Measurements from ENCODE around the gene AGXT. TPM values are rescaled to one million over a fixed set of nuclear protein-coding genes. Genes with fewer than 3 reads are reported as not detected.

Gene AGXT
- total RNA-seq, result not detected in 2 replicates

GRCh38 chr2:240868286-240869108 lies at the start of gene AGXT:
TSS of gene AGXT (plus strand) at chr2:240868824. CDS start at chr2:240868866, 42 bp downstream.
- H3K27me3 Mint-ChIP-seq, result peaks cover 13% of the 10 kb centered on the region
- DNase-seq, result no peak
- H3K9me3 Mint-ChIP-seq, result no peaks in the 10 kb centered on the region
- H3K27ac Mint-ChIP-seq, result no peak within 1 kb of the TSS
- intact Hi-C loops (cut with micrococcal nuclease), result no loop called here
- H3K4me1 Mint-ChIP-seq, result no peaks in the 10 kb centered on the region
- no peak within 1 kb of the TSS for H3K4me3 Mint-ChIP-seq
- H3K36me3 Mint-ChIP-seq (ENCODE audit: low read depth), result no peaks in the 10 kb centered on the region

DNA sequence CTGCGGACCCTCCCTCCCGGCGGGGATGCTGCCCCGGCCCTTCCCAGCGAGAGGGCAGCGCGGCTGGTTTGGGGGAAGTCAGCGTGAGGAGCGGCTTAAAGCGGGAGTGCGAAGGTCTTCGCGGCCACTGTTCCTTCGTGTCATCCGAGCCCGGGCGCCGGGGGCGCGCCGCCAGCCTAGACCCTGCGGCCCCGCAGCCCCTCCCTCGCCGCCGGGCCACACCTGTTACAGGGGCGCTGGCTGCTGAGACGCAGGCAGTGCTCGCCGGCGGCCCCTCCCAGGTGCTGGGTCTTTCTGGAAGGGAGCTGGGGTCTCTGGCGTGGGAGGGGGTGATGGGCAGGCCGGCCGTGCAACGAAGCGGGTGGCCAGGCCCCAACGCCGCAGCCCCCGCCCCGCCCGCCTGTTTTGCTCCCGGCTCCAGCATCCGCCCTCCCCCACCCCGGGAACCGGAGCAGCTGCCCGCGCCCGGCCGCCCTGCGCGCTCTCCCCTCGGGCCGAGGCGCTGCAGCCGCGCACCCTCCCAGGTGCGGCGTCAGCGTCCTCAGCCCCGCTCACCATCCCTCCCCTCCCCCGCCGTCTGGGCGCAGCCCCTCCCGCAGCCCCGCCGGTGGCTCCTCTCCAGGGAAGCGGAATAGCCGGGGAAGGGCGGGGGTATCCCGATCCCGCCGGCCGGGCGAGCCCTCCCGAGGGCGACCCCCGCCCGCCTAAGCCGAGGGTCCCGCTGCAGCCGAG lies 49.3 kb upstream of the AGXT start:
- no peak overlapping the region for H3K27ac Mint-ChIP-seq
- H3K36me3 Mint-ChIP-seq (ENCODE audit: low read depth), result no peaks in the 10 kb centered on the region
- no peak for DNase-seq
- H3K27me3 Mint-ChIP-seq, result peaks cover 45% of the 10 kb centered on the region
- H3K4me1 Mint-ChIP-seq, result peaks cover 5% of the 10 kb centered on the region
- H3K9me3 Mint-ChIP-seq, result peaks cover 1% of the 10 kb centered on the region
- H3K4me3 Mint-ChIP-seq, result no peak overlapping the region
- intact Hi-C loops (cut with micrococcal nuclease), result no loop called here

DNA sequence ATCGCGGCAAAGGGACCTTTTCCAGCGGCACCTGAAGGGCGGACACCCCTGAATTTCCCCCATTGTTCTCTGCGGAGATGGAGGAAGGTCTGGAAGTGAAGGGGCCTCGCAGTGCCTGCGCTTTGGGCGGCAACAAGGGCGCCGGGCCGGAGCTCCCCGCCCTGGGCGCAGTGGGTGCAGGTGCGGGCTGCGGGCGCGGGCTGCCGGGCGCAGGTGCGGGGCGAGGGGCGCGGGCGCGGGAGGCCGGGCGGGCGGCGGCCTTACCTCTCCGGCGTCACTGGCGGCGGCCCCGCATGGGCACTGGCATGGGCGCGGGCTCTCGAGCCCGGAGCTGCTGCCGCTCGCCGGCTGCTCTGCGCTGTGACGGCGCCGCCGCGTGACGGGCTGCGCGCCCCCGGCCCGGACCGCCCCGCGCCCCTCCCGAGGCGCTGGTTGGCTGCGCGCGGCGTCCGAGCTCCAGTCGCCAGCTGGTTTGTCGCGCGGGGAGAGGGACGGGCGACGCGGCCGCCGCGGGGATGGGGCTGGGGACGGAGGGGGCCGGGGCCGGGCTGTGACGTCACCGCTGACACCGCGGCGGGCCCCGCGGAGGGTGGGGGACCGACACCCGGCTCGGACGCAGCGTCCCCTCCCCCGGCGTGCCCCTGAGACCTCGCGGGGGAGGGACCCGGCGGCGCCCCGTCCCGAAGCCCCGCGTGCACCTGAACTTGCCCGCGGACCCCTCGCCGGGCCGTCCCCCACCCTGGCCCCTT lies 48.6 kb upstream of the AGXT start, which contains the start of gene KIF1A:
KIF1A (minus strand) TSS at position 362 of the 749 bp plus-strand sequence. CDS start 22,467 bp downstream, outside the sequence.
- peaks cover 5% of the 10 kb centered on the region for H3K4me1 Mint-ChIP-seq
- no peaks in the 10 kb centered on the region for H3K9me3 Mint-ChIP-seq
- peak within 1 kb of the TSS; percentile 56 for H3K4me3 Mint-ChIP-seq
- no peak within 1 kb of the TSS for H3K27ac Mint-ChIP-seq
- intact Hi-C loops (cut with micrococcal nuclease), result no loop called here
- peaks cover 52% of the 10 kb centered on the region for H3K27me3 Mint-ChIP-seq
- no peaks in the 10 kb centered on the region for H3K36me3 Mint-ChIP-seq (ENCODE audit: low read depth)
- DNase-seq, result no peak

DNA sequence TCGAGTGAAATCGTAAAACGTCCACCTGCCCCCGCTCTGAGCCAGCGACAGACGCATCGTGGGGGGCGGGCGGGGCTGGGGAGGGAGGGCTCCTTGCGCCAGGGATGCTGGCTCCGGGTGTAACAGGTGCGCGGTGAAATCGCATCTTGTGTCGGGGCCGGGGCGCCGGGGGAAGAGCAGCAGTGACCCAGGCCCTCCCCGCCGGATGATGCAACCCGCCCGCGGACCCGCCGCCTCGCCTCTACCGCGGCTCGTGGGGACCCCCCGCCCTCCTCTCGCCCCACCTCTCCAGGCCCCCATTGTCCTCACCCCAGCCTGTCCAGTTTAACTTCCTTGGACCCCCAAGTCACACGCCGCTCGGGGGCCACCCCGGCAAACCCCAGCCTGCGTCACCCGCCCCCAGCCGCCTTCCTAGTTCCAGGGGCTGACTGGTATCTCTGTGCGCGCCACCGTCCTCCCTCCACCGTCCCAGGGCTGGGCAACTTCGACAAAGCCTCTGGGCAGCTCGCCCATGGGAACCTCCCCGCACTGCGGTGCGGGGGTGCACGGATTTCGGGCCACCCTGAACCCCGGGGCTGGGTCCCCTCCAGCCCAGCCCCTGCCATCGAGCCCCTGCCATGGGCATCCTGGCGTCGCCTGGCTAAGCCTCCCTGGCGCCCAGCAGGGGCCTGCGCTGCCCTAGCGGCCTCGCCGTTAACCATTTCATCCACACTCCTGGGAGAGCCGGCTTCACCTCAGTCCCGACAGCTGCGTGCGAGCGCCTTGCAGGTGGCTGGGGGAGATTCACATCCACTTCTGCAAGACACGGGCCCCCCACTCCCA lies 47.8 kb upstream of the AGXT start:
- intact Hi-C loops (cut with micrococcal nuclease), result no loop called here
- H3K4me3 Mint-ChIP-seq, result peak overlapping the region; percentile 56
- H3K9me3 Mint-ChIP-seq, result no peaks in the 10 kb centered on the region
- H3K36me3 Mint-ChIP-seq (ENCODE audit: low read depth), result no peaks in the 10 kb centered on the region
- no peak for DNase-seq
- no peak overlapping the region for H3K27ac Mint-ChIP-seq
- peaks cover 60% of the 10 kb centered on the region for H3K27me3 Mint-ChIP-seq
- H3K4me1 Mint-ChIP-seq, result peaks cover 5% of the 10 kb centered on the region

DNA sequence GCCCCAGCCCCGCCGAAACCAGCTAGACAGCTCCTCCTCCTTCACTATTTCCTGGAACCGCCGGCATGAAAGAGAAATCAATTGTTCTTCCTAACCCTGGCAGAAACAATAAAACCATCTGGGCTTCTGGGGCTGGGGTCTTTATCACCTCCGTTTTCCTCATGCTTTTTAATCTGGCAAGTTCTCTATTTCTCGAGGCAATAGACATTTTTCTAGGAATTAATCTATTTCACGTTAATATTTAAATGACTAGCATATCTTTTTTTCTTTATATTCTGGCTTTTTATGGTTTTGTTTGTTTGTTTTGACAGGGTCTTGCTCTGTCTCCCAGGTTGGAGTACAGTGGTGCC lies 47.2 kb upstream of the AGXT start:
- H3K4me3 Mint-ChIP-seq, result peak overlapping the region; percentile 41
- intact Hi-C loops (cut with micrococcal nuclease), result no loop called here

DNA sequence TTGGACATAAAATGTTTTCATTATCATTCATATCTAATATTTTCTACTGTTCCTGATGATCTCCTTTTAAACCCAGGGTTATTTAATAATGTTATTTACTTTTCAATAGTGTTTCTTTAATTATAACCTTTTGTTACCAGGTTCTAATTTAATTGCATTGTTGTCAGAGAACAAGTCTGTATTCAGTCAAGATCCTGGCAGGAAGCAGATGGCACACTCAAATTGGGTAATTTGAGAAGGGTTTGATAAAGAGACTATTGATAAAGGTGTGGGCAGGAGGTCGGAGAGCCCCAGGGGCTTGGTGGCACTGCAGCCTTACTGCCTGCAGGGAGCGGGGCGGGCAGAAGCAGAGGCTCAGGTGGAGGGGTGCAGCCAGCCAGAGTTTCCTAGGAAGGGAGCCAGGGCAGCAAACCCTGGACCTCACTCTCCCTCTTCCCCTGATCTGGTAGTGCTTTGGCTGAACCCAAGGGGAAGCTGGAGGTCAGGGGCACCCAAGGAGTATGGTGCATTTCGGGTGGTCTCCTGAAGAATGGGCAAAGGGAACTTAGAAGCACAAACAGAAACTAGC lies 46.3 kb upstream of the AGXT start:
- DNase-seq, result no peak
- Mint-ChIP-seq H3K9me3 (no peaks in the 10 kb centered on the region), H3K4me1 (peaks cover 5% of the 10 kb centered on the region), H3K4me3 (no peak overlapping the region), H3K36me3 (ENCODE audit: low read depth) (no peaks in the 10 kb centered on the region), H3K27me3 (peaks cover 64% of the 10 kb centered on the region), H3K27ac (no peak overlapping the region)
- intact Hi-C loops (cut with micrococcal nuclease), result no loop called here

More for the DNA sequence above, 47.2 kb upstream of the AGXT start:
- DNase-seq, result no peak
- Mint-ChIP-seq H3K27ac (no peak overlapping the region), H3K27me3 (peaks cover 61% of the 10 kb centered on the region), H3K4me1 (peaks cover 5% of the 10 kb centered on the region), H3K36me3 (ENCODE audit: low read depth) (no peaks in the 10 kb centered on the region), H3K9me3 (no peaks in the 10 kb centered on the region)

GRCh38 chr2:240823449-240824336 lies 44.9 kb upstream of the AGXT start:
- DNase-seq, result no peak
- H3K27ac Mint-ChIP-seq, result no peak overlapping the region
- intact Hi-C loops (cut with micrococcal nuclease), result no loop called here
- H3K4me3 Mint-ChIP-seq, result no peak overlapping the region
- no peaks in the 10 kb centered on the region for H3K9me3 Mint-ChIP-seq
- H3K27me3 Mint-ChIP-seq, result peaks cover 61% of the 10 kb centered on the region
- H3K4me1 Mint-ChIP-seq, result peaks cover 5% of the 10 kb centered on the region
- no peaks in the 10 kb centered on the region for H3K36me3 Mint-ChIP-seq (ENCODE audit: low read depth)

GRCh38 chr2:240825476-240825875 lies 43.1 kb upstream of the AGXT start:
- Mint-ChIP-seq H3K4me1 (peaks cover 5% of the 10 kb centered on the region), H3K36me3 (ENCODE audit: low read depth) (no peaks in the 10 kb centered on the region), H3K27me3 (peaks cover 72% of the 10 kb centered on the region), H3K4me3 (no peak overlapping the region), H3K9me3 (no peaks in the 10 kb centered on the region), H3K27ac (no peak overlapping the region)
- intact Hi-C loops (cut with micrococcal nuclease), result no loop called here
- DNase-seq, result no peak

DNA sequence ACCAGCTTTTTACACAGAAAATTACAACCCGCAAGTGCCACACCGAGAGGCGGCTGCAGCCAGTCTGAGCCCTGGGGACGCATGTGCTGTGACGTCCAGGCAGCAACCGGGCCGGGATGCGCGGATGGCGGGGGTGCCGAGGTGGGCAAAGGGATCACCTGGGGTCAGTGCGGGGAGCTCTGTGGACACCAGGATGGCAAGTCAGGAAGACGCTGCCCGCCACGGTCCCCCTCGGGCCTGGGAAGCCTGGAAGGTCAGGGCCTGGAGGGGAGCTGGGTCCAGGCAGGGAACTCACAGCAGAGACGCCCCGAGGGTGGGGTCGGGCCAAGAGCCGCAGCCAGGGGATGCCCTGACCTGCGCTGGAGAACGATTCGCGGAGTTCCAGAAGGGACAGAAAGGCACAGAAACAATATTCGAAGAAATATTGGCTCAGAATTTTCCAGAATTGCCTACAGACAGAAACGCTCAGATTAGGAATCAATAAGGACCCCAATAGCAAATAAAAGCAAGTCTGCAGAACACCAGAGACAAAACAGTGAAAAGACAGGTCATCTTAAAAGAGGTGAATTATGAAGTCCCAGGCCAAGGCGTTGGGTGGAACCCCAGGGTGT lies 36.9 kb upstream of the AGXT start:
- peak; percentile 65 for DNase-seq
- intact Hi-C loops (cut with micrococcal nuclease), result loop anchor here (1.0 to 5.0 kb wide), 3 partner anchors 270 to 1051 kb away; no protein-coding TSS in a partner anchor
- no peak overlapping the region for H3K27ac Mint-ChIP-seq
- H3K4me3 Mint-ChIP-seq, result peak overlapping the region; percentile 77
- H3K27me3 Mint-ChIP-seq, result peaks cover 23% of the 10 kb centered on the region
- H3K36me3 Mint-ChIP-seq (ENCODE audit: low read depth), result no peaks in the 10 kb centered on the region
- peaks cover 2% of the 10 kb centered on the region for H3K4me1 Mint-ChIP-seq
- no peaks in the 10 kb centered on the region for H3K9me3 Mint-ChIP-seq

- DNase-seq, result peak; percentile 99
- H3K27me3 Mint-ChIP-seq, result peaks cover 23% of the 10 kb centered on the region
- H3K4me3 Mint-ChIP-seq, result peak overlapping the region; percentile 77
- no peak overlapping the region for H3K27ac Mint-ChIP-seq
- no peaks in the 10 kb centered on the region for H3K9me3 Mint-ChIP-seq
- H3K4me1 Mint-ChIP-seq, result peaks cover 2% of the 10 kb centered on the region
- no peaks in the 10 kb centered on the region for H3K36me3 Mint-ChIP-seq (ENCODE audit: low read depth)
- intact Hi-C loops (cut with micrococcal nuclease), result loop anchor here (1.0 to 5.0 kb wide), 3 partner anchors 271 to 1050 kb away; no protein-coding TSS in a partner anchor
Measured at GRCh38 chr2:240832205-240832727, 36.4 kb upstream of the AGXT start.

DNA sequence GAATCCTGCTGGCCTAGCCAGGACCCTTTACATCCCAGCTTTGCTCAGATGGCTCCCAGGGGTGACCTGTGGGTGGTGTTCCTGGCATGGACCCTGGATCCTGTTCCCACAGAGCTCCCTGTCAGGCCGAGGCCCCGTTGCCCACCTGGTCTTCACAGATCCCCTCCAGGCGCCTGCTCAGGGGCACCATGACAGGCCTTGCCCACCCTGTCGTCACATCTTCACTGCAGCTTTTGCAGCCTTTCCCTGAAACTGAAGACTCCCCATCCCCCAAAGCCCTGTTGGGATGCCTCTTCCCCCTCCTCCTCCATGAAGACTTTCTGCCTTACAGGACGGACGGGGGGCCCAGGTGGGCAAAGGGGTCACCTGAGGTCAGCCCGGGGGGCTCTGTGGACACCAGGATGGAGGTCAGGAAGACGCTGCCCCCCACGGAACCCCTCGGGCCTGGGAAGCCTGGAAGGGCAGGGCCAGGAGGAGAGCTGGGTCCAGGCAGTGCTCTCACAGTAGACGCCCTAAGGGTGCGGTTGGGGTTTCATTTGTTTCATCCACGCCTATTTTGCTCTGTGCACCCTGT lies 35.6 kb upstream of the AGXT start:
- intact Hi-C loops (cut with micrococcal nuclease), result loop anchor here (1.0 to 5.0 kb wide), 3 partner anchors 272 to 1049 kb away; no protein-coding TSS in a partner anchor
- H3K36me3 Mint-ChIP-seq (ENCODE audit: low read depth), result no peaks in the 10 kb centered on the region
- no peak overlapping the region for H3K27ac Mint-ChIP-seq
- no peak for DNase-seq
- H3K9me3 Mint-ChIP-seq, result no peaks in the 10 kb centered on the region
- H3K4me1 Mint-ChIP-seq, result peaks cover 2% of the 10 kb centered on the region
- H3K27me3 Mint-ChIP-seq, result peaks cover 23% of the 10 kb centered on the region
- no peak overlapping the region for H3K4me3 Mint-ChIP-seq

Measured in activated CD4-positive, alpha-beta T cell treated with anti-CD3 and anti-CD28 coated beads, Interleukin-2, amount 10 ng/mL, durations not matched to agents 24 days and 14 days (primary cell).